Heart right ventricle (tissue), 16 donors: Measurements from ENCODE around the gene SH3TC2. TPM values are rescaled to one million over a fixed set of nuclear protein-coding genes. Genes with fewer than 3 reads are reported as not detected.

ENCODE experiments used
- ATAC-seq, 8 donors: fragments of 200-7000 bp; cut with Tn5 transposase; one replicate each; pipeline ENCODE4 v1.9.1; 2020; ENCODE audit warnings: mild to moderate bottlenecking in 8 of 8, moderate library complexity in 8 of 8, moderate number of reproducible peaks in 1 of 8
- DNase-seq, 2 donors: peaks; one replicate each; pipeline ENCODE4 v3.0.0-alpha.2; 2020
- H3K27ac ChIP-seq, 10 donors: fragments of 200-600 bp; sonication (generic) in 2 of 10; one replicate each; pipeline versions ENCODE4 v1.5.0 to v1.8.0; 2020 to 2022; ENCODE audit warnings: mild to moderate bottlenecking in 3 of 10
- H3K27me3 ChIP-seq, 7 donors: fragments of 200-600 bp; one replicate each; pipeline ENCODE4 v1.8.0; 2021 to 2022; ENCODE audit warnings: mild to moderate bottlenecking in 2 of 7
- H3K36me3 ChIP-seq, 9 donors: fragments of 200-600 bp; sonication (generic) in 1 of 9; one replicate each; pipeline versions ENCODE4 v1.5.0 to v1.8.0; 2020 to 2022; ENCODE audit warnings: mild to moderate bottlenecking in 2 of 9
- H3K4me1 ChIP-seq, 9 donors: fragments of 200-600 bp; sonication (generic) in 1 of 9; one replicate each; pipeline versions ENCODE4 v1.5.0 to v1.8.0; 2020 to 2022; ENCODE audit warnings: mild to moderate bottlenecking in 4 of 9
- H3K4me3 ChIP-seq, 10 donors: fragments of 200-600 bp; sonication (generic) in 2 of 10; one replicate each; pipeline versions ENCODE4 v1.5.0 to v1.8.0; 2020 to 2022; ENCODE audit warnings: mild to moderate bottlenecking in 7 of 10, moderate library complexity in 2 of 10
- H3K9me3 ChIP-seq, 11 donors: fragments of 200-600 bp in 10 of 11; sonication (generic) in 2 of 11; one replicate each; pipeline versions ENCODE4 v1.5.0 to v1.8.0; 2013 to 2022; ENCODE audit warnings: mild to moderate bottlenecking in 2 of 11, control low read depth in 1 of 11, moderate library complexity in 1 of 11
- CTCF ChIP-seq, 9 donors: fragments of 200-600 bp; sonication (generic) in 2 of 9; IDR thresholded peaks; one replicate each; pipeline versions ENCODE4 v1.5.0 to v1.8.0; 2021 to 2022; ENCODE audit warnings: antibody characterized with exemption in 9 of 9, mild to moderate bottlenecking in 5 of 9, moderate library complexity in 1 of 9
- WGBS, 2 donors: extraction: QIAGEN DNeasy Blood & Tissue Kit; methylation state at CpG; one replicate each; pipeline ENCODE4 v1.1.7; 2013; ENCODE audit warnings: inconsistent platforms in 1 of 2; 5-methylcytosine and 5-hydroxymethylcytosine counted together
- intact Hi-C, 10 donors: fragments of 100-400 bp; cut with DNase I; formaldehyde crosslinking; loops; one replicate each; pipeline versions ENCODE4 v1.11.1 to v1.14.2; 2022
- polyA plus RNA-seq, 2 donors: library from polyadenylated mRNA; stranded (reverse); fragments of 200-250 nt; gene quantifications; one replicate each; pipeline ENCODE4 v1.2.3, GENCODE V29; 2013
- total RNA-seq, 10 donors: library from RNA; stranded (reverse); fragmentation: NEBNext Ultra II Directional in 3 of 10; extraction: Animal tissue kit (Norgen Biotek cat#: 25700) in 3 of 10; gene quantifications; one replicate each; pipeline versions ENCODE4 v1.2.1 to v1.2.4, GENCODE V29; 2021 to 2023
- donor health status: Arrhythmogenic right ventricular cardiomyopathy.
- donor health status: ischemic (EF 13 %, LVEDD 7.1; RV severe dilation, severe dysfunction).
- donor health status: healthy with polysubstance abuse.
- donor health status: DM: no; HTN: yes; CAD: no.
- donor health status: DM: no; HTN: no; CAD: no.
- donor health status: ischemic (EF 25% LVEDD 6.9; RV normal size, moderate dysfunction).
- donor health status: ischemic (EF 25% LVEDD 5.7; RV mildly dilated, moderate dysfunction).
- donor health status: healthy.
- donor health status: DM: yes; HTN: yes; CAD: no.
- donor health status: Ischemic cardiomyopathy.
- donor health status: ischemic (EF 35%, LVEDD 5.7; RV mildly dilated, moderate dysfunction).
- donor health status: nonischemic (EF 11% LVEDD 7.7; RV severe dilation, severe dysfunction).
- donor health status: DM: yes; HTN: yes; CAD: no.
- donor health status: PGD.
- donor health status: ischemic (EF 29% LVEDD 5.4; RV normal size, mild dysfunction).
- donor health status: nonischemic (EF 23%, LVEDD 6.1; RV moderate dilation, normal function).

SH3TC2 gene
- total and polyA plus RNA-seq, 12 donors = 0.91 to 13.1 (median 6.9) TPM

- DNase-seq (no peak), ATAC-seq (no peak)
- Histone ChIP-seq H3K27me3 (no peaks in the 10 kb centered on the region), H3K36me3 (no peaks in the 10 kb centered on the region), H3K4me3 (no peak overlapping the region), H3K9me3 (no peaks in the 10 kb centered on the region), H3K27ac (peak overlapping the region in 8 of 10 donors; percentile 10 to 69 (median 58)), H3K4me1 (peaks cover 0 to 58% (median 18%) of the 10 kb centered on the region in 9 donors)
- no peak for TF ChIP-seq CTCF (IDR thresholded peaks at IDR 0.05)
- intact Hi-C loops = no loop called here
- WGBS, 2 donors = 74 to 84% methylated on average over 4 of the region's 4 CpGs
Measured at GRCh38 chr5:148972396-148972795, 90.5 kb downstream of the SH3TC2 start.

- Histone ChIP-seq H3K4me3 (no peak overlapping the region), H3K27ac (no peak overlapping the region), H3K4me1 (peaks cover 0 to 63% (median 25%) of the 10 kb centered on the region in 9 donors), H3K36me3 (no peaks in the 10 kb centered on the region), H3K9me3 (no peaks in the 10 kb centered on the region), H3K27me3 (no peaks in the 10 kb centered on the region)
- DNase-seq = no peak
- ATAC-seq = no peak
- 88 to 94% methylated on average over 3 of the region's 3 CpGs for WGBS, 2 donors
- no peak for TF ChIP-seq CTCF (IDR thresholded peaks at IDR 0.05)
- intact Hi-C loops = no loop called here
Measured at GRCh38 chr5:148970876-148971275, 92.0 kb downstream of the SH3TC2 start.

- TF ChIP-seq CTCF (IDR thresholded peaks at IDR 0.05) = no peak
- Histone ChIP-seq H3K9me3 (no peaks in the 10 kb centered on the region), H3K36me3 (no peaks in the 10 kb centered on the region), H3K4me3 (no peak overlapping the region), H3K27ac (peak overlapping the region in 7 of 10 donors; percentile 26 to 64 (median 38)), H3K4me1 (peaks cover 3 to 69% (median 25%) of the 10 kb centered on the region in 9 donors), H3K27me3 (no peaks in the 10 kb centered on the region)
- 39 to 56% methylated on average over 2 of the region's 2 CpGs for WGBS, 2 donors
- intact Hi-C loops = no loop called here
- ATAC-seq (peak in 1 of 8 donors; percentile 38), DNase-seq (no peak)
Measured at GRCh38 chr5:148970228-148970627, 92.6 kb downstream of the SH3TC2 start.

- peak overlapping the region in 4 of 10 donors; percentile 0 to 64 (median 44) for H3K27ac ChIP-seq
- intact Hi-C loops = loop anchor here in 1 of 10 donors (10.0 kb wide), 1 partner anchor 144 kb away; the partner anchor contains the start of gene ADRB2
- DNase-seq (no peak), ATAC-seq (no peak)
- H3K4me1 ChIP-seq = peaks cover 3 to 68% (median 26%) of the 10 kb centered on the region in 9 donors
- no peaks in the 10 kb centered on the region for H3K36me3 ChIP-seq
- WGBS, 2 donors = 62 to 81% methylated on average over 3 of the region's 3 CpGs
- no peak for TF ChIP-seq CTCF (IDR thresholded peaks at IDR 0.05)
- no peak overlapping the region for H3K4me3 ChIP-seq
- H3K9me3 ChIP-seq = no peaks in the 10 kb centered on the region
- H3K27me3 ChIP-seq = no peaks in the 10 kb centered on the region
Measured at GRCh38 chr5:148969291-148969690, 93.6 kb downstream of the SH3TC2 start.
